Nucleus accumbens (tissue), 56 donors: ENCODE results near the gene AP2A1.

ENCODE experiments used
- DNase-seq, 56 donors: peaks; one replicate each; lab custom pipeline; 2025; lab: John Stamatoyannopoulos, UW

AP2A1 gene

DNA sequence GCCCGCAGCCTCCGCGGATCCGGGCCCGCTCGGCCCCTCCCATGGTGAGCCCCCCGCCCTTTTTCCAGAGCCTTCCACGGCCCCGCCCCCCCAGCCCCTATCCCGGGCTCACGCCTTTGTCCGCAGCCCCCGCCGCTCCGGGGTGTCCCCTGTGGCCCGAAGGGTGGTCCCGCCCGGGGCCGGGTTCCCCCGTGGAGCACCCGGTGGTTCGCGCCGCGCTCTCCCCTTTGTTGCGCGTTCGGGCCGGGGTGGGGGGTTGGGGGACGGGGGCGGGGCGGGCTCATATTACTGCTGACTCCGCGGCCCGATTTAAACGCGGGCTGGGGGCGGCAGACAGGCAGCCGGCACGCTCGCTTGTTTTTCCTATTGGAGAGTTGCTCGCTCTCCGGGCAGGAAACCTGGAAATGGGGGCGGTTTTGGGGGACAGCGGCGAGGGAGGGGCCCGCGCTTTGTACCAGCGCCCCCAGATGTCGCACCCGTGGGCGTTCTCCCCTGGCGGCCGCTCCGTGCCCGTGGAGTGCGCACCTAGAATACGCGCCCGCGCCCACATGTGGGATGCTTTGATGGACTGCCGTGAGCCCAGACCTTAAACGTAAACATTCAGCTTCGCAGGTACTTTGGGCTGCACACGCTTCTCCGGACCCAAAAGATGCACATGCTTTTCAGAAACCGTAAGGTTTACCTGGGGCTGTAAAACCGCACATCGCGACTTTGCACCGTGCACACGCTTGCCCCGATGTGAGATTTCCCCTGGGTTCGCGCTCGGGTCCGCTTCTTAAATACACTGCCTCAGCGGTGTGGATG, 84.9 kb downstream of the AP2A1 start:
- DNase-seq: peak in 25 of 56 donors; percentile 21 to 76 (median 35)

DNA sequence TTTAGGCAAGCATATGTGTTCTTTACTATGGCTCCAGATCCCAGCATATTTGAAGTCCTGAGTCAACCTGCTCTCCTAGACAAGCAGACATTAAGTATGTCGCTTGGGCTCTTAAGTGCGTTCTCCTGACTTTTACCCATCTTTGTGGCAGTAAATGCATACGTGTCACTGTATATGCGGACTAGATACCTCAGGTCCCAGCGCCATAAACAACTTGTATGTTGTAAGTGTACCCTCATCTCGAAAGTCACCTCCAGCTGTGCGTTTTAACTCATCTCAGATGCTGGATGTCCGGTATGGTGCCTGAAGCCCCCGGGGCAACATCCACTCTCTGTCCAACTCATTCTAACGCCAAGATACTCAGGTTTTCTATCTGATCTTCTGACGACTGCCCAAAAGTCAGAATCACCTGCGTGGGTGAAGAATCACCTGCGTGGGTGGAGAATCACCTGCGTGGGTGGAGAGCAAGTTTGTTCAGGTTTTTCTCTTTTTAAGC, 85.9 kb downstream of the AP2A1 start:
- DNase-seq: no peak

DNA sequence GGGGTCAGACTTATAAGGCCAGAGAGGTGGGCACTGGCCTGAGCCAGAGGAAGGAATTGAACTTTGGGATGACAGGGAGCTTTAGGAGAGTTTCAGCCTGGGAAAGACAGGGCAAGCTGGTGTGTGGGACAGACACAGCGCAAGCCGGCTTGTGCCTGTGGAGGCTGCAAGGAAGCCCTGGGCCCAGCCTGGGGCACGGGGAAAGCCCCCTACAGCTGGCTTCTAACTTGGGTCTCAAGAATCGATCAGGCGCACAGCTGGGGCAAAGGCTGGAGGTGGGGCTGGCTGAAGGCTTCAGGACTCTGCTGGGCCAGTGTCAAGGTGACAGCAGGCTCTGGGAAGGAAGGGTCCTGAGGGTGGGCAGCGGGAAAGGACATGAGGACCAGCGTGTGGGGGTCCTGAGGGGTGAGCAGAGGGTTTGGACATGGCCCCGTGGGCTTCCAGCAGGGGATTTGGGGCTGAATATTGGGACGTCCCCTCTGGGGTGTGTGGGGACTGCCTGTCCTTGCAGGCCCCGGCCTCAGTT, 87.1 kb downstream of the AP2A1 start:
- DNase-seq: no peak

DNA sequence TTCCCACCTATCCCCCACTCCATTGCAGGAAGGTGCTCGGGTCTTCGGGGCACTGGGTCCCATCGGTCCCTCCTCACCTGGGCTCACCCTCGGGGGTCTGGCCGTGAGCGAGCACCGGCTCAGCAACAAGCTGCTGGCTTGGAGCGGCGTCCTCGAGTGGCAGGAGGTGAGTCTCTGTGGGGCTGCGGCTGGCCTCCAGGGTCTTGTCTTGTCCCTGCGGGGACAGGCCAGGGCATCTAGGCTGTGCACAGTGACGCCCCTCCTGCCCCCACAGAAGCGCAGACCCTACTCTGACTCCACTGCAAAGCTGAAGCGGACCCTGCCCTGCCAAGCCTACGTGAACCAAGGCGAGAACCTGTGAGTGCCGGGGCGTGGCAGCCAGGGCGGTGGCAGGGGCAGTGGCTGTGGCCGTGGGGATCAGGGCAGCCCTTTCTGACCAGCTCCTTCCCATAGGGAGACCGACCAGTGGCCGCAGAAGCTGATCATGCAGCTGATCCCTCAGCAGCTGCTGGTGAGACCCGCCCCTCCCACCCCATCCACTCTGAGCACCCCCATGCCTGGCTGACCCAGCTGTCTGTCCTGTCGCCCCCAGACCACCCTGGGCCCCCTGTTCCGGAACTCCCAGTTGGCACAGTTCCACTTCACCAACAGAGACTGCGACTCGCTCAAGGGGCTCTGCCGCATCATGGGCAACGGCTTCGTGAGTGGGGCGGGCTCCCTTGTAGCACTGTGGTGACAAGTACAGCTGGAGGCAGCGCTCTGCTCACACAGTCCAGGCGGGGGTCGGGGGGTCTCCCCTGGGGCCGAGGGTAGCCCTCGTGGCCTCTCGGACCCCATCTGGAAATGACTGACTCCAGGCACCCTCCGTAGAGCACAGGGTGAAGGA, 87.8 kb downstream of the AP2A1 start:
- no peak for DNase-seq

DNA sequence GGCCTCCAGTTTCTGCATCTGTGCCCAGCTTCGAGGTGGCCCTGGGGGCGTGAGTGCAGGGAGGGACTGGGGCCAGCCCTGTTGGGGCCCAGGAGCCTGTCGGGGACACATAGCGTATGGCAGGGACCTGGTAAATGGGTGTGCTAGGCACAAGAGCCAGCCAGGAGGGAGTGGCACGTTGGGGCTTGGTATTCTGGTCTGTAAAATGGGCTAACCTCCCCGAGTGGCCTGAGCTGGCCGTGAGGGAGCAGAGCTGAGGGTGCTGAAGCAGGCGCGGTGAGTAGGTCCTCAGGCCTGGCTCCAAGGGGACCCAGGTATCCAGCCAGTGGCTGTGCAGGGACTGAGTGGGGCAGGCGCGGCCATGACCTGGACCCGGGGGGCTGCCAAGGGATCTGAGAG, 88.5 kb downstream of the AP2A1 start:
- no peak for DNase-seq

DNA sequence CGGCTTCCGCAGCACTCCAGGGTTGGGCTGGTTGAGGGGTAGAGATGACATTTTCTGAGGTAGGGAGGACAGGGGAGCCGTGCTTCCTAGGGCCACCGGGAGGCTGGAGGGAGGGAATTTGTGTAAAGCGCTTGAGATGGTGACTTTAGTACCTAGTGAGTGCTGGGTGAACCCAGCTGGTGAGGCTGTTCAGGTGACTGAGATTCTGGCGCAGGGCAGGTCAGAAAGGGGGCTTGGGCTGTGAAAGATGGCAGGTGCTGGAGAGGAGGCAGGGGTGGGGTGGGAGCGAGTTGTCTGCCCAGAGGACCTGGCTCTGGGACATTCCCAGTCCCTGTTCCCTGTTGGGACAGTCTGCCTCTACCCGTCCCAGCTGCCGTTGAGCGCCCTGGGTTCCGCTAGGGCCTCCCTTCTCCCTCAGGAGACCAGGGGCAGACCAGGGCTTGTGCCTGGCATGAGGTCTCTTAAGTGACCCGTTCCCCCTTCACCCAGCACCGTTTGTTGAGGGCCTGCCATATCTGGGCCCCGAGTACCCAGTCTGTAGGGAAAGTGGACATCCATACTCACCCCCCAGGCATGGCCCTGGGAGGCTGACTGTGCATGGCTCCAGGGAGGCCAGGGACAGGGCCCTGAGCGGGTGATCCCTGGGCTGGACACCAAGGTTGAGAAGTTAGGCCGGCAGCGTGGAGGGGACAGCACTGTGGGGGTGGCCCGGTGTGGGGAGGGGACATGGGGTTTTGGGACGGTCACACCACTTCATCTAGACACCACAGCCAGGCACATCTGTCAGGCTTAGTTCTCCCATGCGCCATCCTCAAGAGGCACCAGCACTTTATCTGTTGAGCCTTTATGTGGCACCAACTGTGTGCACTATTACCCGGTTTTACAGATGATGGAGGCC, 89.1 kb downstream of the AP2A1 start:
- DNase-seq: no peak

DNA sequence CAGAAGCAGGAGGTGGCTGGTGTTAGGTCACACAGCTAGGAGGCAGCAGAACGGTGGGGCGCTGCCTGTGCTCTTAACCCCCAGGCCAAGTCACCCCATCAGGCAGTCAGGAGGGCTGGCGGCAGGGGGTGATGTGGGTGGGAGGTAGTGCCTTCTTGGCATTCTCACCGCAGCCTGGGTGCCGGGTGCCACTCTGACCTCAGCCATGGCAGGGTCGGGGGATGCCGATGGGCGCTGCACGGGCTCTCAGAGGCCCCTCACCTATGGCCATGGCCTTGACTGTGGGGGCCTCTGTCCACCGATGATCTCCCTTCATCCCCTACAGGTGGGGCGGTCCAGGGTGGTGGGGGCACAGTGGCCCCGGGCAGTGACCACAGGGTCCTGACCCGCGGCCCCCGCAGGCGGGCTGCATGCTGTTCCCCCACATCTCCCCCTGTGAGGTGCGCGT, 89.8 kb downstream of the AP2A1 start:
- DNase-seq: no peak
